Measurements from ENCODE around the gene DAB2IP. TPM values are rescaled to one million over a fixed set of nuclear protein-coding genes. Genes with fewer than 3 reads are reported as not detected.

DAB2IP gene
- total RNA-seq, 2 experiments from 2014 or later, result 0.06 TPM; not detected in 1

DNA sequence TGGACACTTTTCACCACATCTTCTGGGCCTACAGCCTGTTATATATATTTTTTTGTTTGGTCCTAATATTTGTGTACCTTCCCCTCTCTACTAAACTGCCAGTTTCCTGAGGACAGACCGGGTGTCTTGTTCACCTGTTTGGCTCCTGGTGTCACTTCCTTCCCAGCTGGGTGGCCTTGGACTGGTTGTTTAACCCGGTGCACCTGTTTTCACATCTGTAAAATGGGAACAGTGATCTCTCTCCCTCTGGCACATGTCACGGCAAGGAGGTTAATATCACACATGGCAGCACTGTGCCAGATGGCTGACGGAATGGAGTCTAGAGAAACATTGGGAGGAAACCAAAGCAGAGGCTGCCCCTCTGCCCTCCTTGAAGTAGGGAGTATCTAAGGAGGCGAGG lies 79.7 kb downstream of the DAB2IP start:
- no peak for ATAC-seq (ENCODE audit: poor library complexity)
- H3K27ac Mint-ChIP-seq, result no peak overlapping the region
- no peaks in the 10 kb centered on the region for H3K36me3 Mint-ChIP-seq (ENCODE audit: low read depth)
- TF ChIP-seq, protein P1, sequence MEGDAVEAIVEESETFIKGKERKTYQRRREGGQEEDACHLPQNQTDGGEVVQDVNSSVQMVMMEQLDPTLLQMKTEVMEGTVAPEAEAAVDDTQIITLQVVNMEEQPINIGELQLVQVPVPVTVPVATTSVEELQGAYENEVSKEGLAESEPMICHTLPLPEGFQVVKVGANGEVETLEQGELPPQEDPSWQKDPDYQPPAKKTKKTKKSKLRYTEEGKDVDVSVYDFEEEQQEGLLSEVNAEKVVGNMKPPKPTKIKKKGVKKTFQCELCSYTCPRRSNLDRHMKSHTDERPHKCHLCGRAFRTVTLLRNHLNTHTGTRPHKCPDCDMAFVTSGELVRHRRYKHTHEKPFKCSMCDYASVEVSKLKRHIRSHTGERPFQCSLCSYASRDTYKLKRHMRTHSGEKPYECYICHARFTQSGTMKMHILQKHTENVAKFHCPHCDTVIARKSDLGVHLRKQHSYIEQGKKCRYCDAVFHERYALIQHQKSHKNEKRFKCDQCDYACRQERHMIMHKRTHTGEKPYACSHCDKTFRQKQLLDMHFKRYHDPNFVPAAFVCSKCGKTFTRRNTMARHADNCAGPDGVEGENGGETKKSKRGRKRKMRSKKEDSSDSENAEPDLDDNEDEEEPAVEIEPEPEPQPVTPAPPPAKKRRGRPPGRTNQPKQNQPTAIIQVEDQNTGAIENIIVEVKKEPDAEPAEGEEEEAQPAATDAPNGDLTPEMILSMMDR (IDR thresholded peaks at IDR 0.05), result no peak
- peaks cover 11 to 16% of the 10 kb centered on the region in 2 experiments for H3K27me3 ChIP-seq (ENCODE audit: control insufficient read depth in 1 of 2, insufficient read depth in 2 of 2, low read length in 2 of 2)
- intact Hi-C loops (cut with DNase I, micrococcal nuclease), result no loop called here
- no peaks in the 10 kb centered on the region for H3K36me3 ChIP-seq (ENCODE audit: insufficient read depth, low read length)
- no peak overlapping the region for H3K4me3 ChIP-seq (ENCODE audit: low read length)
- no peaks in the 10 kb centered on the region for H3K4me1 ChIP-seq (ENCODE audit: insufficient read depth, low read length)
- H3K9me3 Mint-ChIP-seq, result no peaks in the 10 kb centered on the region
- H3K4me1 Mint-ChIP-seq (ENCODE audit: low read depth), result peaks cover 4% of the 10 kb centered on the region
- H3K27me3 Mint-ChIP-seq, result peaks cover 23% of the 10 kb centered on the region
- ChIA-PET POLR2A (no interaction called here), CTCF (no interaction called here)
- H3K9me3 ChIP-seq (ENCODE audit: control insufficient read depth in 1 of 2, insufficient read depth in 1 of 2, low read length in 2 of 2), result peaks cover 0 to 4% of the 10 kb centered on the region in 2 experiments
- H3K4me3 Mint-ChIP-seq, result no peak overlapping the region
- no peak overlapping the region for H3K27ac ChIP-seq (ENCODE audit: low read depth in 1 of 2, low read length in 2 of 2)
- DNase-seq, result no peak

DNA sequence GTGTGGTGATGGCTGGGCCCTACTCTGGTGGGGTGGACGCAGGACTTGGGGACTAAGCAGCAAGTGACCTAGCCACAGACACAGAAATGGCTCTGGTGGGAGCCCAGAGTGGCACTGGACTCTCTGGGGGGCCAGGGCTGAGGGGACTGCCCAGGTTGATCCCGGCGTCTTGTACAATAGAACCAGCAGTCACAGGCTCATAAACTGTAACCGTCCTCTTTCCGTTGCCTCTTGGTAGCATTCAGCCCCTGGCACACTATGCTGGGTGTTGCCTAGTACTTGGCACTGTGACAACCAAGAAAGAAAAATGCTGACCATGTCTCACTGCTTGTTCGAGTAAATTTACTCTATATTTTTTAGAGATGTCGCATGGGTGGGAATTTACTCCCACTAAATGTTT lies 80.5 kb downstream of the DAB2IP start:
- H3K27me3 Mint-ChIP-seq, result peaks cover 28% of the 10 kb centered on the region
- no peaks in the 10 kb centered on the region for H3K9me3 Mint-ChIP-seq
- no peaks in the 10 kb centered on the region for H3K4me1 ChIP-seq (ENCODE audit: insufficient read depth, low read length)
- no peak overlapping the region for H3K4me3 Mint-ChIP-seq
- DNase-seq (no peak), ATAC-seq (ENCODE audit: poor library complexity) (no peak)
- TF ChIP-seq, protein P1 (IDR thresholded peaks at IDR 0.05), result no peak
- no peaks in the 10 kb centered on the region for H3K36me3 Mint-ChIP-seq (ENCODE audit: low read depth)
- no peaks in the 10 kb centered on the region for H3K36me3 ChIP-seq (ENCODE audit: insufficient read depth, low read length)
- intact Hi-C loops (cut with DNase I, micrococcal nuclease), result no loop called here
- peaks cover 0 to 5% of the 10 kb centered on the region in 2 experiments for H3K9me3 ChIP-seq (ENCODE audit: control insufficient read depth in 1 of 2, insufficient read depth in 1 of 2, low read length in 2 of 2)
- H3K4me1 Mint-ChIP-seq (ENCODE audit: low read depth), result peaks cover 9% of the 10 kb centered on the region
- H3K4me3 ChIP-seq (ENCODE audit: low read length), result no peak overlapping the region
- H3K27ac Mint-ChIP-seq, result no peak overlapping the region
- H3K27me3 ChIP-seq (ENCODE audit: control insufficient read depth in 1 of 2, insufficient read depth in 2 of 2, low read length in 2 of 2), result peaks cover 11 to 20% of the 10 kb centered on the region in 2 experiments
- ChIA-PET CTCF (no interaction called here), POLR2A (no interaction called here)
- no peak overlapping the region for H3K27ac ChIP-seq (ENCODE audit: low read depth in 1 of 2, low read length in 2 of 2)

DNA sequence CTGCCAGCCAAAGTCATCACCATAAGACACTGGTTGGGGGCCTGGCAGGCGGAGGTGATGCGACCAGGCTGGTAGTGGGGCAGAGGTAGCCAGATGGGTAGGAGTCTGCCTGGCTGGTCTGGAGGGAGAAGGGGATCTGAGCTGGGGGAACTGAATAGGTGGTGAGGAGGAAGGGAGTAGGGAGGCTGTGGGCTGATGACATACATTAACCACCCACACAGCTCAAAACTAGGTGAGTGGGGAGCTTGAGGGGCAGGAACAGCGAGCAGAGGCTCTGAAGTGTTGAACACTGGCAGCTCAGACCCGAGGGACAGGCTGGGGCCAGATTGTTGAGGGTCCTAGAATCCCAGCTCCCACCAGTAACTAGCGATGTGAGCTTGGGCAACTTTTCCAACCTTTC lies 81.0 kb downstream of the DAB2IP start:
- Histone ChIP-seq H3K27me3 (ENCODE audit: control insufficient read depth in 1 of 2, insufficient read depth in 2 of 2, low read length in 2 of 2) (peaks cover 11 to 20% of the 10 kb centered on the region in 2 experiments), H3K27ac (ENCODE audit: low read depth in 1 of 2, low read length in 2 of 2) (no peak overlapping the region), H3K4me3 (ENCODE audit: low read length) (no peak overlapping the region), H3K9me3 (ENCODE audit: control insufficient read depth in 1 of 2, insufficient read depth in 1 of 2, low read length in 2 of 2) (peaks cover 0 to 5% of the 10 kb centered on the region in 2 experiments), H3K4me1 (ENCODE audit: insufficient read depth, low read length) (no peaks in the 10 kb centered on the region), H3K36me3 (ENCODE audit: insufficient read depth, low read length) (no peaks in the 10 kb centered on the region)
- Mint-ChIP-seq H3K36me3 (ENCODE audit: low read depth) (no peaks in the 10 kb centered on the region), H3K27ac (no peak overlapping the region), H3K4me3 (no peak overlapping the region), H3K27me3 (peaks cover 29% of the 10 kb centered on the region), H3K9me3 (no peaks in the 10 kb centered on the region), H3K4me1 (ENCODE audit: low read depth) (peaks cover 10% of the 10 kb centered on the region)
- ChIA-PET CTCF (no interaction called here), POLR2A (no interaction called here)
- ATAC-seq (ENCODE audit: poor library complexity), result no peak
- no peak for DNase-seq
- intact Hi-C loops (cut with DNase I, micrococcal nuclease), result no loop called here
- TF ChIP-seq, protein P1 (IDR thresholded peaks at IDR 0.05), result no peak

Measured in CD4-positive, alpha-beta T cell (primary cell).